Measurements from ENCODE around the gene CCDC85A.

GRCh38 chr2:56288838-56289580 lies 105.2 kb downstream of the CCDC85A start:
- TF ChIP-seq EP300 (IDR thresholded peaks at IDR 0.05; ENCODE audit: borderline replicate concordance) (no peak), REST (IDR thresholded peaks at IDR 0.05; ENCODE audit: low read depth) (no peak), YY1 (IDR thresholded peaks at IDR 0.05; ENCODE audit: low read depth) (no peak), ZBTB7A (IDR thresholded peaks at IDR 0.05; ENCODE audit: low read depth) (no peak), TCF12 (IDR thresholded peaks at IDR 0.05; ENCODE audit: low read depth) (no peak), MAX (IDR thresholded peaks at IDR 0.05) (no peak), TAF1 (IDR thresholded peaks at IDR 0.05; ENCODE audit: low read depth) (no peak), CREB1 (IDR thresholded peaks at IDR 0.05; ENCODE audit: low read depth) (no peak), RAD21 (IDR thresholded peaks at IDR 0.05; ENCODE audit: low read depth) (peak; percentile 25), FOXM1 (IDR thresholded peaks at IDR 0.05; ENCODE audit: borderline replicate concordance, low read depth) (no peak)

All from Ishikawa (cell line).